GM19324 (cell line): ENCODE data around the gene GRIK5.
"Not testable (repeated sequence)": the region's sequence is repeated elsewhere in the genome, so short reads cannot be mapped to it uniquely, and the experiment has no call there.

ENCODE experiments used
- ATAC-seq: cut with Tn5 transposase; IDR thresholded peaks from one replicate; pipeline ENCODE4 v1.9.1; 2021; ENCODE audit warnings: mild to moderate bottlenecking, moderate library complexity; ENCODE audit not compliant: unreplicated experiment, low FRiP score

GRIK5 gene

GRCh38 chr19:42023121-42023942 is 46.7 kb downstream of the GRIK5 start:
- no peak for ATAC-seq

- no peak for ATAC-seq
These were observed 47.4 kb downstream of the GRIK5 start for GRCh38 chr19:42022616-42023015.

GRCh38 chr19:42021185-42021584 is 48.8 kb downstream of the GRIK5 start:
- no peak for ATAC-seq

GRCh38 chr19:42018503-42019193 is 51.4 kb downstream of the GRIK5 start:
- ATAC-seq = no peak

- ATAC-seq = no peak
These were observed 53.0 kb downstream of the GRIK5 start for GRCh38 chr19:42017040-42017439.

- not testable (repeated sequence) for ATAC-seq
These were observed 57.3 kb downstream of the GRIK5 start for GRCh38 chr19:42012747-42013146.

GRCh38 chr19:42010245-42011126 is 59.5 kb downstream of the GRIK5 start:
- no peak for ATAC-seq

GRCh38 chr19:42006569-42006968 is 63.4 kb downstream of the GRIK5 start:
- ATAC-seq = no peak

- ATAC-seq = no peak
These were observed 64.5 kb downstream of the GRIK5 start for GRCh38 chr19:42005504-42005903.

GRCh38 chr19:42003506-42004294 is 66.3 kb downstream of the GRIK5 start:
- ATAC-seq = no peak

- ATAC-seq = no peak
These were observed 70.2 kb downstream of the GRIK5 start for GRCh38 chr19:41999878-42000208.

GRCh38 chr19:41999071-41999877 is 70.7 kb downstream of the GRIK5 start:
- ATAC-seq = no peak

GRCh38 chr19:41998246-41999020 is 71.6 kb downstream of the GRIK5 start:
- no peak for ATAC-seq

GRCh38 chr19:41997851-41998229 is 72.2 kb downstream of the GRIK5 start:
- ATAC-seq = no peak

- ATAC-seq = no peak
These were observed 72.7 kb downstream of the GRIK5 start for GRCh38 chr19:41997121-41997850.

- ATAC-seq = no peak
These were observed 73.8 kb downstream of the GRIK5 start for GRCh38 chr19:41995959-41996797.
